ENCODE results near the gene ZFAND3. TPM values are rescaled to one million over a fixed set of nuclear protein-coding genes. Genes with fewer than 3 reads are reported as not detected.

Gene ZFAND3
- total RNA-seq, 1 donor from 2014 or later: 66.9 TPM

- peaks cover 9% of the 10 kb centered on the region for H3K4me1 Mint-ChIP-seq (ENCODE audit: unreplicated experiment)
- no peak for TF ChIP-seq CTCF (conservative IDR thresholded peaks at IDR 0.05)
These were observed 232.4 kb downstream of the ZFAND3 start for GRCh38 chr6:38051819-38052434.

GRCh38 chr6:38054527-38055202 is 235.1 kb downstream of the ZFAND3 start:
- Mint-ChIP-seq H3K4me1 (ENCODE audit: unreplicated experiment) (peaks cover 9% of the 10 kb centered on the region), H3K27me3 (no peaks in the 10 kb centered on the region), H3K4me3 (no peak overlapping the region), H3K27ac (no peak overlapping the region), H3K9me3 (no peaks in the 10 kb centered on the region), H3K36me3 (peaks cover 5% of the 10 kb centered on the region)
- no peak for DNase-seq (ENCODE audit: extremely low spot score, unreplicated experiment)
- no peak for TF ChIP-seq CTCF (conservative IDR thresholded peaks at IDR 0.05)

More at GRCh38 chr6:38051819-38052434, 232.4 kb downstream of the ZFAND3 start:
- no peak overlapping the region for H3K4me3 Mint-ChIP-seq
- no peaks in the 10 kb centered on the region for H3K27me3 Mint-ChIP-seq
- no peaks in the 10 kb centered on the region for H3K9me3 Mint-ChIP-seq
- no peak overlapping the region for H3K27ac Mint-ChIP-seq
- peaks cover 8% of the 10 kb centered on the region for H3K36me3 Mint-ChIP-seq
- no peak for DNase-seq (ENCODE audit: extremely low spot score, unreplicated experiment)

DNA sequence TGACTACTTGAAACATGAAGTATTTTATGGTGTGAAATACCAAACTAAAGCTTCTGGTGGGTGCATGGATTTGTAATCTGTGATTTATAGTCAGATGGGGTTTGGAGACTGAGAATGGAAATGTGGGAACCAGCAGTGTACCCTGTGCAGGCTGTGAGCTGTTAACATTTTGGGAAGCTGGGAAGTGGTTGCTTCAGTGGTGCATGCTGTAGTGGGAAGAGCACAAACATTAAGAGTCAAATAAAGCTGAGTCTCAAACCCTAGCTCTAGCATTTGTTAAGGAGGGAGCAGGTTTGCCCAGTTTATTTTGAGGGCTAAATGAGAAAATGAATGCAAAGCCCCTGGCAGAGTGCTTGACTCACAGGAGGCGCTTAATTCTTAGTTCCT is 235.7 kb downstream of the ZFAND3 start:
- no peak for DNase-seq (ENCODE audit: extremely low spot score, unreplicated experiment)
- no peaks in the 10 kb centered on the region for H3K9me3 Mint-ChIP-seq
- peaks cover 9% of the 10 kb centered on the region for H3K4me1 Mint-ChIP-seq (ENCODE audit: unreplicated experiment)
- TF ChIP-seq CTCF (conservative IDR thresholded peaks at IDR 0.05): no peak
- H3K36me3 Mint-ChIP-seq: peaks cover 4% of the 10 kb centered on the region
- no peaks in the 10 kb centered on the region for H3K27me3 Mint-ChIP-seq
- H3K27ac Mint-ChIP-seq: no peak overlapping the region
- no peak overlapping the region for H3K4me3 Mint-ChIP-seq

DNA sequence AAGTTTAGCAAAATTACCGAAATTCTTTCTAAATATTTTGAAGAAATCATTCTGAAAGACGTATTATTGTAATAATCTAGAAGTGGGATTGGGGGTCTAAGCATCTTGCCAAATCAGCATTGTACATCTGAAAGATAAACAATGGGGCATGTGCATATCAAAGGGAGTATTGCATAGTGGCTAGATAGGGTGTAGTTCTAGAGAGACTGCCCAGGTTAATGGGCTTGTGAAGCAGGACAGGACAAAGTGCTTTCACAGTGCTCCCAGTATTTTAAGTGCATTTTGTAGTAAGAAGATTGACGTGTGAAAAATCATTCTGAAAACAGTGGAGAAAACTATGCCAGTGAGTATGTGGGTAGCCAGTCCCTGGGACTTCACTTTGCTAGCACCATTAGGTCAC is 236.8 kb downstream of the ZFAND3 start:
- TF ChIP-seq CTCF (conservative IDR thresholded peaks at IDR 0.05): no peak
- peaks cover 4% of the 10 kb centered on the region for H3K36me3 Mint-ChIP-seq
- no peaks in the 10 kb centered on the region for H3K27me3 Mint-ChIP-seq
- H3K4me3 Mint-ChIP-seq: no peak overlapping the region
- peak overlapping the region; percentile 23 for H3K27ac Mint-ChIP-seq
- H3K9me3 Mint-ChIP-seq: no peaks in the 10 kb centered on the region
- DNase-seq (ENCODE audit: extremely low spot score, unreplicated experiment): no peak
- H3K4me1 Mint-ChIP-seq (ENCODE audit: unreplicated experiment): peaks cover 9% of the 10 kb centered on the region

DNA sequence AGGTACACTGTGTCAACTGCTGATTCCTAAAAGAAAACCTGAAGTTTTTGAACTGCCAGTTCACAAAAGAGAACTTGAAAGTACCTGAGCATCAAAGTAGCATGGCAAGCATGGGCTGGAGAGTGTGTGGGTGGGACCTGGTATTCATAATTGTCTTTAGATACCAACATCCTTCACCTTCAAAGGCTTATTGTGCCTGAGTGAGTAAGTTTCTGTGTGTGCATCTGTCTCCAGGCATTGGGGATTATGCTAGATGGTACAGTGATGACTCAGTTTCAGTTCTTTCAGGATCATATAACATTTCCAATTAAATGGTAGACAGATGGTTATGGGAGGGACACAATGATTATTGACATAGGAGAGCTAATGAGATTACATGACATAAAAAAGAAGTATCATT is 238.5 kb downstream of the ZFAND3 start:
- no peak for DNase-seq (ENCODE audit: extremely low spot score, unreplicated experiment)
- H3K9me3 Mint-ChIP-seq: no peaks in the 10 kb centered on the region
- peaks cover 9% of the 10 kb centered on the region for H3K4me1 Mint-ChIP-seq (ENCODE audit: unreplicated experiment)
- no peak overlapping the region for H3K4me3 Mint-ChIP-seq
- no peak overlapping the region for H3K27ac Mint-ChIP-seq
- H3K27me3 Mint-ChIP-seq: no peaks in the 10 kb centered on the region
- peaks cover 15% of the 10 kb centered on the region for H3K36me3 Mint-ChIP-seq
- no peak for TF ChIP-seq CTCF (conservative IDR thresholded peaks at IDR 0.05)

Measured in type B pancreatic cell (in vitro differentiated cells).